HepG2 (cell line): Measurements from ENCODE around the gene KAT7. TPM values are rescaled to one million over a fixed set of nuclear protein-coding genes. Genes with fewer than 3 reads are reported as not detected.

Source experiments
- CSRNP1 ChIP-seq: sonication (generic); formaldehyde crosslinking; IDR thresholded peaks from 2 replicates; pipeline ENCODE4 v1.8.1; 2023; ENCODE audit warnings: mild to moderate bottlenecking, missing genetic modification reagents
- FIP1L1 ChIP-seq: fragments of 200-400 bp; formaldehyde crosslinking; IDR thresholded peaks from 2 replicates; pipeline ENCODE4 v1.6.1; 2018; ENCODE audit warnings: low read depth, mild to moderate bottlenecking, low read length, moderate library complexity, borderline replicate concordance; ENCODE audit not compliant: insufficient read depth
- FLYWCH1 ChIP-seq: sonication (generic); formaldehyde crosslinking; IDR thresholded peaks from 2 replicates; pipeline ENCODE4 v1.8.1; 2023; ENCODE audit warnings: mild to moderate bottlenecking, missing genetic modification reagents
- KAT7 ChIP-seq: IDR thresholded peaks from 2 replicates; pipeline ENCODE4 v1.6.1; 2018; ENCODE audit warnings: borderline replicate concordance, missing compliant biosample characterization
- MYNN ChIP-seq: sonication (generic); formaldehyde crosslinking; IDR thresholded peaks from 2 replicates; pipeline ENCODE4 v1.4.0; 2020; ENCODE audit warnings: mild to moderate bottlenecking, low read depth, missing genetic modification reagents
- NFE2 ChIP-seq: sonication (generic); formaldehyde crosslinking; IDR thresholded peaks from 2 replicates; pipeline ENCODE4 v1.4.0; 2020; ENCODE audit warnings: missing genetic modification reagents
- PITX1 ChIP-seq: sonication (generic); formaldehyde crosslinking; IDR thresholded peaks from 2 replicates; pipeline ENCODE4 v1.5.1; 2020; ENCODE audit warnings: mild to moderate bottlenecking, missing genetic modification reagents
- PLRG1 ChIP-seq: fragments of 450-650 bp; conservative IDR thresholded peaks from 2 replicates; pipeline ENCODE4 v1.6.1; 2016
- PRDM10 ChIP-seq: sonication (generic); formaldehyde crosslinking; IDR thresholded peaks from 2 replicates; pipeline ENCODE4 v1.4.0; 2020; ENCODE audit warnings: low read depth, missing genetic modification reagents
- RXRB ChIP-seq: IDR thresholded peaks from 2 replicates; pipeline ENCODE4 v1.6.1; 2016; ENCODE audit warnings: borderline replicate concordance, missing genetic modification reagents, missing compliant biosample characterization
- SMC3 ChIP-seq: IDR thresholded peaks from 2 replicates; pipeline ENCODE4 v1.6.1; 2011; ENCODE audit warnings: low read length, improper control_type of control experiment
- ZBTB14 ChIP-seq: sonication (generic); formaldehyde crosslinking; IDR thresholded peaks from 2 replicates; pipeline ENCODE4 v1.4.0; 2020; ENCODE audit warnings: missing genetic modification reagents
- ZFP62 ChIP-seq: sonication (generic); formaldehyde crosslinking; IDR thresholded peaks from 2 replicates; pipeline ENCODE4 v1.4.0; 2020; ENCODE audit warnings: missing genetic modification reagents
- ZNF17 ChIP-seq: sonication (generic); formaldehyde crosslinking; IDR thresholded peaks from 2 replicates; pipeline ENCODE4 v1.5.0; 2020; ENCODE audit warnings: mild to moderate bottlenecking, missing genetic modification reagents
- ZNF225 ChIP-seq: sonication (generic); formaldehyde crosslinking; IDR thresholded peaks from 2 replicates; pipeline ENCODE4 v1.4.0; 2020; ENCODE audit warnings: mild to moderate bottlenecking, missing genetic modification reagents
- ZNF276 ChIP-seq: sonication (generic); formaldehyde crosslinking; IDR thresholded peaks from 2 replicates; pipeline ENCODE4 v1.4.0; 2020; ENCODE audit warnings: mild to moderate bottlenecking, low read depth, missing genetic modification reagents
- ZNF383 ChIP-seq: sonication (generic); formaldehyde crosslinking; IDR thresholded peaks from 2 replicates; pipeline ENCODE4 v1.4.0; 2020; ENCODE audit warnings: missing genetic modification reagents, mild to moderate bottlenecking, borderline replicate concordance
- ZNF501 ChIP-seq: sonication (generic); formaldehyde crosslinking; IDR thresholded peaks from 2 replicates; pipeline ENCODE4 v1.5.1; 2020; ENCODE audit warnings: mild to moderate bottlenecking, moderate library complexity, missing genetic modification reagents
- ZNF572 ChIP-seq: sonication (generic); formaldehyde crosslinking; IDR thresholded peaks from 2 replicates; pipeline ENCODE4 v1.5.1; 2020; ENCODE audit warnings: mild to moderate bottlenecking, missing genetic modification reagents
- ZNF597 ChIP-seq: sonication (generic); formaldehyde crosslinking; IDR thresholded peaks from 2 replicates; pipeline ENCODE4 v1.5.0; 2020; ENCODE audit warnings: missing genetic modification reagents
- ZNF7 ChIP-seq: IDR thresholded peaks from 2 replicates; pipeline ENCODE4 v1.6.1; 2016; ENCODE audit warnings: missing biosample characterization, missing genetic modification reagents
- ZNF841 ChIP-seq: sonication (generic); formaldehyde crosslinking; IDR thresholded peaks from 2 replicates; pipeline ENCODE4 v1.8.1; 2023; ENCODE audit warnings: missing genetic modification reagents, borderline replicate concordance
- polyA plus RNA-seq, 8 experiments: library from polyadenylated mRNA; depleted of rRNA in 3 of 8; stranded (reverse) in 7 of 8; unstranded in 1 of 8; fragments of >200 nt; fragmentation: Illumina TruSeq in 4 of 8; extraction: Trizol in 4 of 8; gene quantifications; 2 replicates each; pipeline versions ENCODE4 v1.2.1 to v1.2.3, GENCODE V29; 2011 to 2016; ENCODE audit warnings: low read depth in 4 of 8, missing spikeins in 1 of 8, mixed read lengths in 1 of 8; ENCODE audit not compliant: insufficient read depth in 1 of 8
- total RNA-seq, 5 experiments: library from RNA; depleted of rRNA; stranded (reverse); fragments of >200 nt; fragmentation: Illumina TruSeq; extraction: Trizol; gene quantifications; 2 replicates each; pipeline ENCODE4 v1.2.3, GENCODE V29; 2016; ENCODE audit warnings: low read depth in 1 of 5

The KAT7 gene
- total and polyA plus RNA-seq, 2 of the 13 experiments (the other 11 are each of a cell fraction or from before 2014, with no cell fraction given) = 21.2 to 39.2 TPM

GRCh38 chr17:49747632-49748031 lies 40.8 kb upstream of the KAT7 start (continued):
- TF ChIP-seq PRDM10 (CRISPR knock-in tag) (no peak), ZBTB14 (CRISPR knock-in tag) (no peak), NFE2 (CRISPR knock-in tag) (no peak), FLYWCH1 (CRISPR knock-in tag) (no peak), CSRNP1 (CRISPR knock-in tag) (no peak), ZNF7 (CRISPR knock-in tag) (no peak), ZNF17 (CRISPR knock-in tag) (no peak), SMC3 (no peak), ZNF597 (CRISPR knock-in tag) (no peak), ZFP62 (CRISPR knock-in tag) (no peak), RXRB (CRISPR knock-in tag) (no peak; the same call in 1 of the 2 replicates), MYNN (CRISPR knock-in tag) (no peak), ZNF572 (no peak), FIP1L1 (no peak), KAT7 (CRISPR knock-in tag) (no peak), ZNF841 (CRISPR knock-in tag) (no peak), ZNF276 (CRISPR knock-in tag) (no peak), PITX1 (CRISPR knock-in tag) (0 out of 2 replicates have a peak, but pooled peaks have one; percentile 35), ZNF501 (CRISPR knock-in tag) (no peak), ZNF383 (CRISPR knock-in tag) (no peak), ZNF225 (no peak), PLRG1 (no peak)
